Suprapubic skin (tissue), 4 donors: ENCODE data around the gene PDE4D. TPM values are rescaled to one million over a fixed set of nuclear protein-coding genes. Genes with fewer than 3 reads are reported as not detected.

Experiments
- DNase-seq, 2 donors: peaks; one replicate each; pipeline ENCODE4 v3.0.0-alpha.2; 2019; ENCODE audit warnings: low spot score in 2 of 2
- H3K27ac ChIP-seq: fragments of 200-600 bp; sonication (generic); one replicate; pipeline ENCODE4 v1.5.1; 2019
- H3K27me3 ChIP-seq: fragments of 200-600 bp; sonication (generic); one replicate; pipeline ENCODE4 v1.5.1; 2019
- H3K36me3 ChIP-seq: fragments of 200-600 bp; sonication (generic); one replicate; pipeline ENCODE4 v1.5.1; 2019
- H3K4me1 ChIP-seq: fragments of 200-600 bp; sonication (generic); one replicate; pipeline ENCODE4 v1.5.1; 2019
- H3K4me3 ChIP-seq: fragments of 200-600 bp; sonication (generic); one replicate; pipeline ENCODE4 v1.5.1; 2019; ENCODE audit warnings: mild to moderate bottlenecking
- H3K9me3 ChIP-seq: fragments of 200-600 bp; sonication (generic); one replicate; pipeline ENCODE4 v1.5.1; 2019
- CTCF ChIP-seq, 2 donors: fragments of 200-600 bp in 1 of 2; fragments of 450-650 bp in 1 of 2; sonication (generic) in 1 of 2; IDR thresholded peaks; one replicate each; pipeline ENCODE4 v1.5.1; 2016 to 2019; ENCODE audit warnings: antibody characterized with exemption in 2 of 2, mild to moderate bottlenecking in 1 of 2, moderate library complexity in 1 of 2
- EP300 ChIP-seq: sonication (generic); formaldehyde crosslinking; IDR thresholded peaks from one replicate; pipeline ENCODE4 v1.6.1; 2017; ENCODE audit warnings: antibody characterized with exemption
- POLR2A ChIP-seq, 2 donors: fragments of 450-650 bp; IDR thresholded peaks; one replicate each; pipeline ENCODE4 v1.6.1; 2017; ENCODE audit warnings: antibody characterized with exemption in 2 of 2, mild to moderate bottlenecking in 2 of 2, moderate library complexity in 2 of 2
- POLR2AphosphoS5 ChIP-seq, 3 donors: sonication (generic); formaldehyde crosslinking; IDR thresholded peaks; one replicate each; pipeline ENCODE4 v1.6.1; 2017; ENCODE audit warnings: antibody characterized with exemption in 3 of 3
- WGBS: methylation state at CpG from one replicate; pipeline ENCODE4 v1.1.5; 2018; 5-methylcytosine and 5-hydroxymethylcytosine counted together
- total RNA-seq, 4 donors: library from RNA; depleted of rRNA; stranded (reverse); fragments of >200 nt; gene quantifications; one replicate each; pipeline ENCODE4 v1.1.0, GENCODE V29; 2016

The PDE4D gene
- total RNA-seq, 4 donors from 2014 or later, result 26.8 to 57.2 (median 29.9) TPM

GRCh38 chr5:59099270-59099994, 794.1 kb downstream of the PDE4D start:
- Histone ChIP-seq H3K36me3 (no peaks in the 10 kb centered on the region), H3K9me3 (no peaks in the 10 kb centered on the region), H3K4me3 (no peak overlapping the region), H3K4me1 (peaks cover 9% of the 10 kb centered on the region), H3K27me3 (no peaks in the 10 kb centered on the region), H3K27ac (no peak overlapping the region)
- no peak for DNase-seq
- TF ChIP-seq POLR2A (IDR thresholded peaks at IDR 0.05) (no peak), EP300 (no peak), CTCF (IDR thresholded peaks at IDR 0.05) (no peak), POLR2AphosphoS5 (IDR thresholded peaks at IDR 0.05) (no peak)
- 91% methylated on average over 5 of the region's 5 CpGs for WGBS

- no peak overlapping the region for H3K27ac ChIP-seq
- no peaks in the 10 kb centered on the region for H3K9me3 ChIP-seq
- H3K4me3 ChIP-seq, result no peak overlapping the region
- 87% methylated on average over 2 of the region's 2 CpGs for WGBS
- H3K36me3 ChIP-seq, result no peaks in the 10 kb centered on the region
- H3K4me1 ChIP-seq, result peaks cover 6% of the 10 kb centered on the region
- H3K27me3 ChIP-seq, result no peaks in the 10 kb centered on the region
- DNase-seq, result no peak
- TF ChIP-seq CTCF (IDR thresholded peaks at IDR 0.05), result no peak
- TF ChIP-seq POLR2AphosphoS5 (IDR thresholded peaks at IDR 0.05), result no peak
- TF ChIP-seq POLR2A (IDR thresholded peaks at IDR 0.05), result no peak
- TF ChIP-seq EP300, result no peak
Measured at GRCh38 chr5:59098743-59099142, 794.8 kb downstream of the PDE4D start.

GRCh38 chr5:59097712-59098111, 795.8 kb downstream of the PDE4D start:
- Histone ChIP-seq H3K27me3 (no peaks in the 10 kb centered on the region), H3K4me3 (no peak overlapping the region), H3K27ac (no peak overlapping the region), H3K4me1 (no peaks in the 10 kb centered on the region), H3K36me3 (no peaks in the 10 kb centered on the region), H3K9me3 (no peaks in the 10 kb centered on the region)
- no peak for TF ChIP-seq POLR2AphosphoS5 (IDR thresholded peaks at IDR 0.05)
- TF ChIP-seq POLR2A (IDR thresholded peaks at IDR 0.05), result no peak
- TF ChIP-seq EP300, result no peak
- TF ChIP-seq CTCF (IDR thresholded peaks at IDR 0.05), result no peak
- no peak for DNase-seq

GRCh38 chr5:59097116-59097515, 796.4 kb downstream of the PDE4D start:
- H3K27ac ChIP-seq, result no peak overlapping the region

More at GRCh38 chr5:59097116-59097515, 796.4 kb downstream of the PDE4D start:
- no peak for DNase-seq
- Histone ChIP-seq H3K9me3 (no peaks in the 10 kb centered on the region), H3K4me3 (no peak overlapping the region), H3K4me1 (no peaks in the 10 kb centered on the region), H3K36me3 (no peaks in the 10 kb centered on the region), H3K27me3 (no peaks in the 10 kb centered on the region)
- 71% methylated on average over 3 of the region's 3 CpGs for WGBS
- TF ChIP-seq POLR2A (IDR thresholded peaks at IDR 0.05), result no peak
- no peak for TF ChIP-seq POLR2AphosphoS5 (IDR thresholded peaks at IDR 0.05)
- TF ChIP-seq CTCF (IDR thresholded peaks at IDR 0.05), result no peak
- TF ChIP-seq EP300, result no peak
